ENCODE data around the gene MGRN1.
A peak's percentile ranks its signal among the peaks of the same experiment; 100 is the strongest.

Gene MGRN1

GRCh38 chr16:4733211-4733742 lies 108.7 kb downstream of the MGRN1 start:
- TF ChIP-seq GATA2 (IDR thresholded peaks at IDR 0.05; ENCODE audit: low read depth, low read length) (no peak), GATA3 (IDR thresholded peaks at IDR 0.05; ENCODE audit: low read depth, low read length) (no peak)

DNA sequence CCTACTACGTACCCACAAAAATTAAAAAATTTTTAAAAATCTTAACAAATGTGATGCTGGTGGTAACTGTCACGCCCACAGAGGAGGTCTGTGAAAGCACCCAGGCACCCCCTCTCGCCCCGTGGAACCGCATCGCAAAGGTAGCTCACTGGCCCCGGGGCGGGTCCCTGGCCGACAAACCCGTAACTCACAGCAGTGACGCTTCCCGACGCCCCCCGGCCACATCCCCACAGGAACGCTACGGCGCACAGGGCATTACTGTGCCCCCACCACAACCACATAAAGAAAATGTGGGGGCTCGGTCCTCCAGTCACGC lies 109.1 kb downstream of the MGRN1 start:
- TF ChIP-seq GATA2 (IDR thresholded peaks at IDR 0.05; ENCODE audit: low read depth, low read length), result no peak
- no peak for TF ChIP-seq GATA3 (IDR thresholded peaks at IDR 0.05; ENCODE audit: low read depth, low read length)

DNA sequence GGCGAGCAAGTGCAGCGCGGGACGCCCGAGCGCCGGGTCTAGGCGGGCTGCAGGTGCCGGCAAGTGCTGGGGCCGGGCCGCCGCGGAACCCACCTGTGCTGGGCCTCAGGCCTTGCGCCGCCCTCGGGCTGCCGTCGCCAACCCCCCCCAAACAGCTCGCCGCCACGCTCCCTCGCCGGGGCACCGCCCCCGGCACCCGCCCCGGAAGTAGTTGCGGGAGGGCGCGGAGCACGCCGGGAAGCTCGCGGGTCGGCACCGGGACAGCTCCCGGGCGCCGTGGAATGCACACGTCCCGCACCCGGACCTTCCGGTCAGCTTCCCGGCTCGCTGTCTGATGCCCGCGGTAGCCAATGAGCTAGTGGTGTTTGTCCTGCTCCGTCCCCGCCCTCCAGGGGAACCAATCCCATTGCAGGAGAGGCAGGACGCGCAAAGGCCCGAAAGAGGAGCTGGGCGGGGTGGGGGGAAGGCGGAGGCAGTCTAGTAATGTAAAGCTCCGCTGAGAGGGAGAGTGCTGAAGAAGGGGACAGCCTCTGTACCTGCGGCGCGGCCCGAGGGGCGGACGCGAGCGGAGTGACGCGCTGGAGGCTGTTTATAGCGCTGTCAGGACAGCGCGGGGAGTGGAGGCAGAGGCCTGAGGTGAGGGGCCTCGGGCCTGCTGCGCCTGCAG lies 109.6 kb downstream of the MGRN1 start, which contains the start of the genes ANKS3 and DNAAF8:
TSS of gene ANKS3 (minus strand) at position 209 of the 667 bp plus-strand sequence. CDS start 4,122 bp downstream, outside the sequence.
TSS of gene DNAAF8 (plus strand) at position 475 of the 667 bp plus-strand sequence. CDS start 1,978 bp downstream, outside the sequence.
- TF ChIP-seq GATA3 (IDR thresholded peaks at IDR 0.05; ENCODE audit: low read depth, low read length), result no peak
- 0 out of 2 replicates have a peak, but pooled peaks have one; percentile 12 for TF ChIP-seq GATA2 (IDR thresholded peaks at IDR 0.05; ENCODE audit: low read depth, low read length)

GRCh38 chr16:4734730-4735535 lies 110.3 kb downstream of the MGRN1 start:
- TF ChIP-seq GATA3 (IDR thresholded peaks at IDR 0.05; ENCODE audit: low read depth, low read length) (no peak), GATA2 (IDR thresholded peaks at IDR 0.05; ENCODE audit: low read depth, low read length) (no peak)

GRCh38 chr16:4736546-4736945 lies 111.9 kb downstream of the MGRN1 start:
- TF ChIP-seq GATA2 (IDR thresholded peaks at IDR 0.05; ENCODE audit: low read depth, low read length) (no peak), GATA3 (IDR thresholded peaks at IDR 0.05; ENCODE audit: low read depth, low read length) (no peak)

- TF ChIP-seq GATA3 (IDR thresholded peaks at IDR 0.05; ENCODE audit: low read depth, low read length), result no peak
- no peak for TF ChIP-seq GATA2 (IDR thresholded peaks at IDR 0.05; ENCODE audit: low read depth, low read length)
Measured at GRCh38 chr16:4737545-4737944, 112.9 kb downstream of the MGRN1 start.
